Fibroblast of lung (primary cell): ENCODE data around the gene TTLL11.

ENCODE experiments used
- EZH2 ChIP-seq: IDR thresholded peaks from 2 replicates; pipeline ENCODE4 v1.5.1; 2012; ENCODE audit warnings: low read length, control low read depth, mild to moderate bottlenecking; ENCODE audit errors: missing control alignments
- TF ChIP-seq, protein P1 (sequence below), 2 donors: IDR thresholded peaks in 1 of 2; conservative IDR thresholded peaks in 1 of 2; 1 replicate in 1 of 2; 2 replicates in 1 of 2; pipeline ENCODE4 v1.5.1; 2011 to 2012; ENCODE audit warnings: low read length in 2 of 2, control low read depth in 1 of 2, inconsistent platforms in 1 of 2, low read depth in 1 of 2, mild to moderate bottlenecking in 1 of 2

DNA sequence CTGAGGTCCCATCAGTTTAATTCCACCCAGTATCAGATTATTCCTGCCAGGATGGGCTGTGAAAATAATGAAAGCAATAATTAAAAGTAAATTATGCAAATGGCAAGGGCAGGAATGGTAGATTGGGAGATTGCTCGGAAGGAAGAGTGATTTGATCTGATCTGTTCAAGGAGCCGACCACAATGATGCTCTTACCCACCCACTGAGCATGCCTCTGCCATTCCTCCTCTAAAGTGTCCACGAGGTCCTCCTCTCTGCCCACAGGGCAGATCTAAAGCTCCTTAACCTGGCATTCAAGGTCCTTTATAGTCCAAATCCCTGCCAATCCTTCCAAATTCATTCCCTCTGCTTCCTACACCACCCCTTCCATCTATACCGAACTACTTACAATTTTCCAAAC lies 147.8 kb downstream of the TTLL11 start:
- TF ChIP-seq, protein P1, sequence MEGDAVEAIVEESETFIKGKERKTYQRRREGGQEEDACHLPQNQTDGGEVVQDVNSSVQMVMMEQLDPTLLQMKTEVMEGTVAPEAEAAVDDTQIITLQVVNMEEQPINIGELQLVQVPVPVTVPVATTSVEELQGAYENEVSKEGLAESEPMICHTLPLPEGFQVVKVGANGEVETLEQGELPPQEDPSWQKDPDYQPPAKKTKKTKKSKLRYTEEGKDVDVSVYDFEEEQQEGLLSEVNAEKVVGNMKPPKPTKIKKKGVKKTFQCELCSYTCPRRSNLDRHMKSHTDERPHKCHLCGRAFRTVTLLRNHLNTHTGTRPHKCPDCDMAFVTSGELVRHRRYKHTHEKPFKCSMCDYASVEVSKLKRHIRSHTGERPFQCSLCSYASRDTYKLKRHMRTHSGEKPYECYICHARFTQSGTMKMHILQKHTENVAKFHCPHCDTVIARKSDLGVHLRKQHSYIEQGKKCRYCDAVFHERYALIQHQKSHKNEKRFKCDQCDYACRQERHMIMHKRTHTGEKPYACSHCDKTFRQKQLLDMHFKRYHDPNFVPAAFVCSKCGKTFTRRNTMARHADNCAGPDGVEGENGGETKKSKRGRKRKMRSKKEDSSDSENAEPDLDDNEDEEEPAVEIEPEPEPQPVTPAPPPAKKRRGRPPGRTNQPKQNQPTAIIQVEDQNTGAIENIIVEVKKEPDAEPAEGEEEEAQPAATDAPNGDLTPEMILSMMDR (conservative IDR thresholded peaks at IDR 0.05 in 1 of 2, IDR thresholded peaks at IDR 0.05 in 1 of 2; ENCODE audit: low read depth in 1 of 2, low read length in 2 of 2) = no peak
- TF ChIP-seq EZH2 = no peak
